CD14-positive monocyte (primary cell): ENCODE measurements around the gene ALOX5. TPM values are rescaled to one million over a fixed set of nuclear protein-coding genes. Genes with fewer than 3 reads are reported as not detected.
"Not testable (repeated sequence)": the region's sequence is repeated elsewhere in the genome, so short reads cannot be mapped to it uniquely, and the experiment has no call there.

Experiments
- DNase-seq, 3 donors: peaks; one replicate each; pipeline ENCODE4 v3.0.0-alpha.2; 2011 to 2022
- H2AFZ ChIP-seq: 2 replicates; pipeline ENCODE4 v1.6.0; 2012; ENCODE audit warnings: mild to moderate bottlenecking, low read depth, low read length, inconsistent platforms; ENCODE audit not compliant: insufficient read depth, poor library complexity, severe bottlenecking
- H3K27ac ChIP-seq, 2 donors: 1 replicate in 1 of 2; 2 replicates in 1 of 2; pipeline ENCODE4 v1.5.1; 2012 to 2013; ENCODE audit warnings: low read length in 2 of 2, control low read depth in 1 of 2, inconsistent platforms in 1 of 2, low read depth in 1 of 2, mild to moderate bottlenecking in 1 of 2
- H3K27me3 ChIP-seq, 2 donors: one replicate each; pipeline versions ENCODE4 v1.6.0 to v1.6.1; 2011 to 2013; ENCODE audit warnings: low read length in 2 of 2; ENCODE audit not compliant: control insufficient read depth in 2 of 2, insufficient read depth in 2 of 2
- H3K36me3 ChIP-seq, 2 donors: replicated peaks in 1 of 2; 1 replicate in 1 of 2; 2 replicates in 1 of 2; pipeline versions ENCODE4 v1.5.1 to v1.6.1; 2012 to 2013; ENCODE audit warnings: low read length in 2 of 2, control low read depth in 1 of 2, inconsistent platforms in 1 of 2, mild to moderate bottlenecking in 1 of 2; ENCODE audit not compliant: insufficient read depth in 2 of 2, control insufficient read depth in 1 of 2
- H3K4me1 ChIP-seq, 2 donors: 1 replicate in 1 of 2; 2 replicates in 1 of 2; pipeline versions ENCODE4 v1.5.1 to v1.6.1; 2012 to 2013; ENCODE audit warnings: low read length in 2 of 2, control low read depth in 1 of 2, inconsistent platforms in 1 of 2, mild to moderate bottlenecking in 1 of 2, moderate library complexity in 1 of 2; ENCODE audit not compliant: insufficient read depth in 2 of 2, control insufficient read depth in 1 of 2
- H3K4me2 ChIP-seq: replicated peaks from 2 replicates; pipeline ENCODE3; 2012; ENCODE audit warnings: low read length, moderate library complexity, mild to moderate bottlenecking; ENCODE audit not compliant: poor library complexity, severe bottlenecking; ENCODE audit errors: extremely low read depth
- H3K4me3 ChIP-seq, 3 experiments: fragments of 200-600 bp in 1 of 3; sonication (generic) in 1 of 3; replicated peaks in 1 of 3; 1 replicate in 2 of 3; 2 replicates in 1 of 3; pipeline ENCODE4 v1.5.1; 2011 to 2013; ENCODE audit warnings: low read length in 3 of 3, mild to moderate bottlenecking in 3 of 3, control low read depth in 2 of 3, low read depth in 2 of 3, inconsistent platforms in 1 of 3, moderate library complexity in 1 of 3
- H3K79me2 ChIP-seq: 2 replicates; pipeline ENCODE4 v1.6.0; 2012; ENCODE audit warnings: mild to moderate bottlenecking, control low read depth, inconsistent platforms, low read length, moderate library complexity; ENCODE audit not compliant: insufficient read depth
- H3K9ac ChIP-seq: 2 replicates; pipeline ENCODE4 v1.6.0; 2017; ENCODE audit warnings: low read length, mild to moderate bottlenecking; ENCODE audit not compliant: insufficient read depth, poor library complexity, severe bottlenecking
- H3K9me3 ChIP-seq, 2 donors: replicated peaks in 1 of 2; 1 replicate in 1 of 2; 2 replicates in 1 of 2; pipeline versions ENCODE4 v1.5.1 to v1.6.1; 2012 to 2013; ENCODE audit warnings: low read length in 2 of 2, control low read depth in 1 of 2; ENCODE audit not compliant: control insufficient read depth in 1 of 2, insufficient read depth in 1 of 2
- H4K20me1 ChIP-seq: 2 replicates; pipeline ENCODE4 v1.6.0; 2012; ENCODE audit warnings: mild to moderate bottlenecking, low read length, control low read depth, moderate library complexity; ENCODE audit not compliant: insufficient read depth
- H3K27ac Mint-ChIP-seq, 7 donors: one replicate each; pipeline ENCODE4 v1.8.0; 2020; ENCODE audit warnings: mild to moderate bottlenecking in 7 of 7, mixed read lengths in 7 of 7, moderate library complexity in 6 of 7, inconsistent platforms in 2 of 7
- H3K27me3 Mint-ChIP-seq, 3 donors: one replicate each; pipeline ENCODE4 v1.8.0; 2021 to 2022; ENCODE audit warnings: low read depth in 3 of 3, mild to moderate bottlenecking in 3 of 3, mixed read lengths in 3 of 3, moderate library complexity in 3 of 3, inconsistent platforms in 1 of 3
- H3K36me3 Mint-ChIP-seq, 2 donors: one replicate each; pipeline ENCODE4 v1.8.0; 2020; ENCODE audit warnings: mixed read lengths in 2 of 2, inconsistent platforms in 1 of 2, mild to moderate bottlenecking in 1 of 2
- H3K4me1 Mint-ChIP-seq: one replicate; pipeline ENCODE4 v1.8.0; 2020; ENCODE audit warnings: mild to moderate bottlenecking, mixed read lengths
- H3K4me3 Mint-ChIP-seq, 2 donors: one replicate each; pipeline ENCODE4 v1.8.0; 2020; ENCODE audit warnings: mild to moderate bottlenecking in 2 of 2, mixed read lengths in 2 of 2, moderate library complexity in 1 of 2
- H3K9me3 Mint-ChIP-seq, 7 donors: one replicate each; pipeline ENCODE4 v1.8.0; 2020 to 2022; ENCODE audit warnings: mixed read lengths in 7 of 7, mild to moderate bottlenecking in 6 of 7, moderate library complexity in 6 of 7, inconsistent platforms in 2 of 7
- WGBS: methylation state at CpG from one replicate; pipeline ENCODE4 v1.1.5; 2013; ENCODE audit warnings: missing lambda C conversion rate; ENCODE audit not compliant: insufficient coverage; 5-methylcytosine and 5-hydroxymethylcytosine counted together
- intact Hi-C, 2 donors: fragments of 100-400 bp; cut with micrococcal nuclease; formaldehyde crosslinking; loops; one replicate each; pipeline versions ENCODE4 v1.15.0 to v1.15.1; 2023
- polyA plus RNA-seq, 3 donors: library from polyadenylated mRNA; depleted of rRNA in 1 of 3; unstranded in 2 of 3; stranded (reverse) in 1 of 3; fragments of 300-500 nt in 2 of 3; fragments of >200 nt in 1 of 3; fragmentation: Illumina TruSeq in 2 of 3; gene quantifications; 1 replicate in 2 of 3; 2 replicates in 1 of 3; pipeline ENCODE4 v1.2.3, GENCODE V29; 2012 to 2021
- TF ChIP-seq, protein P1 (sequence below): fragments of 200-600 bp; IDR thresholded peaks from one replicate; pipeline ENCODE4 v1.8.0; 2022; ENCODE audit warnings: antibody characterized with exemption, mild to moderate bottlenecking

The ALOX5 gene
- polyA plus RNA-seq, 3 donors: 223 to 918 (median 272) TPM

DNA sequence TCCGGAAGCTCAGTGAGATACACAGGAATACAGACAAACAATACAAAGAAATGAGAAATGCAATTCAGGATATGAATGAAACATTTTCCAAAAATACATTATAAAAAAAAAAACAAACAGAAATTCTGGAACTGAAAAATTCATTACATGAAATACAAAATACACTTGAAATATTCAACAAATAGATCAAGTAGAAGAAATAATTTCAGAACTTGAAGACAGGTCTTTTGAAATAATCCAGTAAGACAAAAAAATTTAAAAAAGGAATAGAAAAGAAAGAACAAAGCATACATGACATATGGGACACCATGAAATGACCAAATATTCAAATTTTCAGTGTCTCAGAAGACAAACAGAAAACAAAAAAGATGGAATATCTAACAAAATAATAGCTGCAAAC lies 102.5 kb downstream of the ALOX5 start:
- H3K4me3 ChIP-seq: no peak overlapping the region
- peaks cover 22 to 28% of the 10 kb centered on the region in 2 donors for H3K9me3 ChIP-seq
- H3K27me3 ChIP-seq: no peaks in the 10 kb centered on the region
- TF ChIP-seq, protein P1, sequence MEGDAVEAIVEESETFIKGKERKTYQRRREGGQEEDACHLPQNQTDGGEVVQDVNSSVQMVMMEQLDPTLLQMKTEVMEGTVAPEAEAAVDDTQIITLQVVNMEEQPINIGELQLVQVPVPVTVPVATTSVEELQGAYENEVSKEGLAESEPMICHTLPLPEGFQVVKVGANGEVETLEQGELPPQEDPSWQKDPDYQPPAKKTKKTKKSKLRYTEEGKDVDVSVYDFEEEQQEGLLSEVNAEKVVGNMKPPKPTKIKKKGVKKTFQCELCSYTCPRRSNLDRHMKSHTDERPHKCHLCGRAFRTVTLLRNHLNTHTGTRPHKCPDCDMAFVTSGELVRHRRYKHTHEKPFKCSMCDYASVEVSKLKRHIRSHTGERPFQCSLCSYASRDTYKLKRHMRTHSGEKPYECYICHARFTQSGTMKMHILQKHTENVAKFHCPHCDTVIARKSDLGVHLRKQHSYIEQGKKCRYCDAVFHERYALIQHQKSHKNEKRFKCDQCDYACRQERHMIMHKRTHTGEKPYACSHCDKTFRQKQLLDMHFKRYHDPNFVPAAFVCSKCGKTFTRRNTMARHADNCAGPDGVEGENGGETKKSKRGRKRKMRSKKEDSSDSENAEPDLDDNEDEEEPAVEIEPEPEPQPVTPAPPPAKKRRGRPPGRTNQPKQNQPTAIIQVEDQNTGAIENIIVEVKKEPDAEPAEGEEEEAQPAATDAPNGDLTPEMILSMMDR: no peak
- H3K27ac Mint-ChIP-seq: no peak overlapping the region
- H3K4me2 ChIP-seq: no peak overlapping the region
- H3K4me1 ChIP-seq: no peaks in the 10 kb centered on the region
- WGBS: no CpG with 5 or more reads among the region's 1 CpG
- no peaks in the 10 kb centered on the region for H3K79me2 ChIP-seq
- no peak overlapping the region for H3K9ac ChIP-seq
- no peak overlapping the region for H3K27ac ChIP-seq
- peaks cover 25 to 51% (median 41%) of the 10 kb centered on the region in 7 donors for H3K9me3 Mint-ChIP-seq
- DNase-seq: no peak
- peaks cover 0 to 1% (median 0%) of the 10 kb centered on the region in 3 donors for H3K27me3 Mint-ChIP-seq
- H3K36me3 Mint-ChIP-seq: peaks cover 24 to 39% of the 10 kb centered on the region in 2 donors
- H3K4me1 Mint-ChIP-seq: no peaks in the 10 kb centered on the region
- H2AFZ ChIP-seq: no peak overlapping the region
- no peaks in the 10 kb centered on the region for H4K20me1 ChIP-seq
- no peaks in the 10 kb centered on the region for H3K36me3 ChIP-seq
- H3K4me3 Mint-ChIP-seq: no peak overlapping the region
- intact Hi-C loops: no loop called here

DNA sequence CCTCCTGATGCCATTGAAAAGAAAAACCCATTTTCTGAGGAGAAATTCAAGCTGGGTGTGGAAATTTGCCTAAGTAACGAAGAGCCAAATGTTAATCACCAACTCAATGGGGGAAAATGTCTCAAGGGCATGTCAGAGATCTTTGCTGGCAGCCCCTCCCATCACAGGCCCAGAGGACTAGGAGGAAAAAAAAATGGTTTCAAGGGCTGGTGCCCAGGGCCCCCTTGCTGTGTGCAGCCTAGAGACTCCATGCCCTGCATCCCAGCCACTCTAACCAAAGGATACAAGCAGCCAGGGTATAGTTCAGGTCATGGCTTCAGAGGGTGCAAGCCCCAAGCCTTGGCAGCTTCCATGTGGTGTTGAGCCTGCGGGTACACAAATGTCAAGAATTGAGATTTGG lies 106.3 kb downstream of the ALOX5 start:
- no peak for DNase-seq
- peaks cover 24 to 51% (median 37%) of the 10 kb centered on the region in 7 donors for H3K9me3 Mint-ChIP-seq
- Histone ChIP-seq H3K79me2 (no peaks in the 10 kb centered on the region), H3K4me1 (no peaks in the 10 kb centered on the region), H3K36me3 (peaks cover 0 to 10% of the 10 kb centered on the region in 2 donors), H2AFZ (no peak overlapping the region), H3K9ac (no peak overlapping the region), H3K27ac (no peak overlapping the region), H3K4me3 (no peak overlapping the region), H3K27me3 (no peaks in the 10 kb centered on the region), H3K9me3 (peaks cover 16 to 28% of the 10 kb centered on the region in 2 donors), H3K4me2 (no peak overlapping the region), H4K20me1 (no peaks in the 10 kb centered on the region)
- H3K4me3 Mint-ChIP-seq: no peak overlapping the region
- WGBS: 100% methylated on average over 1 of the region's 2 CpGs
- peaks cover 0 to 3% (median 0%) of the 10 kb centered on the region in 3 donors for H3K27me3 Mint-ChIP-seq
- peaks cover 37 to 50% of the 10 kb centered on the region in 2 donors for H3K36me3 Mint-ChIP-seq
- H3K27ac Mint-ChIP-seq: no peak overlapping the region
- H3K4me1 Mint-ChIP-seq: no peaks in the 10 kb centered on the region
- TF ChIP-seq, protein P1: no peak
- intact Hi-C loops: no loop called here

DNA sequence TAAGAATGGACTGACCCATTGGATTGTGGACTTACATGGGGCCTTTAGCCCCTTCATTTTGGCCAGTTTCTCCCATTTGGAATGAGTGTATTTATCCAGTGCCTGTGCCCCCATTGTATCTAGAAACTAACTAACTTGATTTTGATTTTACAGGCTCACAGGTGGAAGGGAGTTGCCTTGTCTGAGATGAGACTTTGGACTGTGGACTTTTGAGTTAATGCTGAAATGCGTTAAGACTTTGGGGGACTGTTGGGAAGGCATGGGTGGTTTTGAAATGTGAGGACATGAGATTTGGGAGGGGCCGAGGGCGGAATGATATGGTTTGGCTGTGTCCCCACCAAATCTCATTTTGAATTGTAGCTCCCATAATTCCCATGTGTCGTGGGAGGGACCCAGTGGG lies 107.1 kb downstream of the ALOX5 start:
- H2AFZ ChIP-seq, H3K4me1 Mint-ChIP-seq, intact Hi-C loops, H3K4me3 Mint-ChIP-seq, H3K27ac Mint-ChIP-seq, DNase-seq, H3K27me3 Mint-ChIP-seq, H3K4me2 ChIP-seq, H3K27me3 ChIP-seq, H3K36me3 ChIP-seq, H3K4me3 ChIP-seq, H3K4me1 ChIP-seq, H4K20me1 ChIP-seq, H3K79me2 ChIP-seq, H3K9ac ChIP-seq, H3K27ac ChIP-seq: not testable (repeated sequence)
- H3K9me3 ChIP-seq: peaks cover 10 to 21% of the 10 kb centered on the region in 2 donors
- no CpG with 5 or more reads among the region's 4 CpGs for WGBS
- peaks cover 33 to 47% of the 10 kb centered on the region in 2 donors for H3K36me3 Mint-ChIP-seq
- H3K9me3 Mint-ChIP-seq: peaks cover 17 to 44% (median 31%) of the 10 kb centered on the region in 7 donors
